Spleen (tissue), 7 donors: Measurements from ENCODE around the gene KRT6B.

ENCODE experiments used
- POLR2A ChIP-seq, 3 donors: fragments of 450-650 bp; IDR thresholded peaks; one replicate each; pipeline ENCODE4 v1.5.1; 2017; ENCODE audit warnings: antibody characterized with exemption in 3 of 3, mild to moderate bottlenecking in 1 of 3
- TF ChIP-seq, protein P1 (sequence below), 11 experiments: fragments of 200-600 bp in 7 of 11; fragments of 450-650 bp in 4 of 11; sonication (generic) in 4 of 11; IDR thresholded peaks in 8 of 11; conservative IDR thresholded peaks in 3 of 11; 1 replicate in 7 of 11; 2 replicates in 4 of 11; pipeline versions ENCODE4 v1.4.0 to v1.8.0; 2016 to 2021; ENCODE audit warnings: antibody characterized with exemption in 11 of 11, inconsistent platforms in 4 of 11, mild to moderate bottlenecking in 1 of 11
- donor health status: DM: no; HTN: no; CAD: no; lungs with moderate emphysema.
- donor health status: DM: no; HTN: no; CAD: no.
- donor health status: DM: no; HTN: no; CAD: no.

DNA sequence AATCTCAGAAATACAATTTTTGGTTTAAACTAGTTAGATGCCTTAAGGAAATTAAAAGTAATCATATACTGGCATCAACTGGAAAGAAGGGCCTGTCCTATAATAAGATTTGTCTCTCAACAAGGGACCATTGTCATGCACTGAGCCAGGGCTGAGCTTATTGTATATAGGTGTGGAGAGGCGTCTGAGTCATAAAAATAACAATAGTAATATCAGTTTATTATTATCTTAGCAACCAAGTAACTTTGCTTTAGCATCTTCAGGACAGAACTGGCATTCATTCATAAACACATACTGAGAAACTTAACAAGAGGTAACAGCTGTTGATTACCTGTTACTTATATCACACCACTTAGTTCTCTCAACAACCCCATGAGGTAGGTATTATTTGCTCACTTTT, 24.9 kb downstream of the KRT6B start:
- TF ChIP-seq, protein P1, sequence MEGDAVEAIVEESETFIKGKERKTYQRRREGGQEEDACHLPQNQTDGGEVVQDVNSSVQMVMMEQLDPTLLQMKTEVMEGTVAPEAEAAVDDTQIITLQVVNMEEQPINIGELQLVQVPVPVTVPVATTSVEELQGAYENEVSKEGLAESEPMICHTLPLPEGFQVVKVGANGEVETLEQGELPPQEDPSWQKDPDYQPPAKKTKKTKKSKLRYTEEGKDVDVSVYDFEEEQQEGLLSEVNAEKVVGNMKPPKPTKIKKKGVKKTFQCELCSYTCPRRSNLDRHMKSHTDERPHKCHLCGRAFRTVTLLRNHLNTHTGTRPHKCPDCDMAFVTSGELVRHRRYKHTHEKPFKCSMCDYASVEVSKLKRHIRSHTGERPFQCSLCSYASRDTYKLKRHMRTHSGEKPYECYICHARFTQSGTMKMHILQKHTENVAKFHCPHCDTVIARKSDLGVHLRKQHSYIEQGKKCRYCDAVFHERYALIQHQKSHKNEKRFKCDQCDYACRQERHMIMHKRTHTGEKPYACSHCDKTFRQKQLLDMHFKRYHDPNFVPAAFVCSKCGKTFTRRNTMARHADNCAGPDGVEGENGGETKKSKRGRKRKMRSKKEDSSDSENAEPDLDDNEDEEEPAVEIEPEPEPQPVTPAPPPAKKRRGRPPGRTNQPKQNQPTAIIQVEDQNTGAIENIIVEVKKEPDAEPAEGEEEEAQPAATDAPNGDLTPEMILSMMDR (IDR thresholded peaks at IDR 0.05 in 8 of 11, conservative IDR thresholded peaks at IDR 0.05 in 3 of 11) = no peak
- no peak for TF ChIP-seq POLR2A (IDR thresholded peaks at IDR 0.05)
